ENCODE results near the gene SND1.

SND1 gene

DNA sequence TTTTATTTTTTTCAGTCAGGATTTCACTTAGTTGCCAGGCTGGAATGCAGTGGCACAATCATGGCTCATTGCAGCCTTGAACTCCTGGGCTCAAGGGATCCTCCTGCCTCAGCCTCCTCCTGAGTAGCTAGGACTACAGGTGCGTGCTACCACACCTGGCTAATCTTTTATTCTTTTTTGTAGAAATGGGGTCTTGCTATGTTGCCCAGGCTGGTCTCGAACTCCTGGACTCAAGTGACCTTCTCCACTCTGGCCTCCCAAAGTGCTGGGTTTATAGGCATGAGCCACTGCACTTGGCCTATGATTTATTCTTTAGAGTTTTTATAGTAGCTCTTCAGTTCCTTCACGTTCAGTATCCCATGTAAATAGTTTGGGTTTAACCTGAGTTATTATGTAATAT, 5.5 kb downstream of the SND1 start:
- ChIA-PET CTCF (no interaction called here), POLR2A (no interaction called here)
- no peak for TF ChIP-seq CTCF (IDR thresholded peaks at IDR 0.05; ENCODE audit: control extremely low read depth, extremely low read depth, low read depth, missing control alignments)
- DNase-seq (ENCODE audit: extremely low spot score) = no peak

DNA sequence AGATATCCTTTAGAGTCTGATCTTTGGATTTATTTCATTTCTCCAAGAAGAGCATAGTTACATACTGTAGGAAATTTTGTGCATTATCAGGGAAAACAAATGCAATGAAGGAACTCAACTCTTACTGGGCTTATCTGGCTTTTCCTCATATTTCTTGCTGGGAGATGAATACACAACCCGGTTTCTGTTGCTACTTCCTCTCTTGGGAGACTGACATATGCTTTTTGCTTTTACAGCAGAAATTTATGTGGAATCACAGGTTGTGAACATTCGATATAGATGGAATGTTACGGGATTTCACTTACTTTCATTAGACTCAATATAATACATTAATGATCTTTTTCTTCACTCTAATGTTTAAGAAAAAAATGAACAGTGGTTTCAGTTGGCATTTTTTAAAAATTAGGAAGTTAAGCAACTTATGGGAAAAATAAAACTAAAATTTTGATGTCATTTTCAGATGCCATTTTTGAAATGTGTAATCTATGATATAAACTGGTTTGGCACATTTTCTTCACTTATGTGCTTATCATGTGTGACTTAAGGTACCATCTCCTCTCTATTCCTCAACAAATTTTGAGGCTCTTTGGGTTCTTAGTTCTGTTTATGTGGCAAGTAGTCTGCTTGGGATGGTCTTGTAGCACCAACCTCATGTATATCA, 7.1 kb downstream of the SND1 start:
- no peak for DNase-seq (ENCODE audit: extremely low spot score)
- TF ChIP-seq CTCF (IDR thresholded peaks at IDR 0.05; ENCODE audit: control extremely low read depth, extremely low read depth, low read depth, missing control alignments) = no peak
- POLR2A ChIA-PET = no interaction called here
- CTCF ChIA-PET = no interaction called here

DNA sequence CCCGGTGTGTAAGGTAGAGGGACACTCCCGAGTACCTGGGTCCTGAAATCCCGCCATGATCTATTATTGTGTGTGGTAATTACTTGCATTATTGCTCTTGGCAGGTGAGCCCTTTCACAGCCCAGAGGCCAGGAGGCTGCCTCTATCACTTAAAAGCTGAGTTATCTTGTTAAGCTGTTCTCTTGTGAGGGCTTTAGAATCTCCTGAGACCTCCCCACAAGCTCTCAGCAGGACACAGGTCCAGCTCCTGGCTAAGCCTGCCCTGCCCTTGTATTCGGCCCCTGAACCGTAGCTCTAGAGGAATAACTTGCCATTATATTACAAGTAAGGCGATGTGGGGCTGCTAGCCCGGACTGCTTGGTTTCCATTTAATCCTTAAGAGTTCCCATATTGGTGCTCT, 13.9 kb downstream of the SND1 start:
- ChIA-PET POLR2A (interaction anchor here (0.7 to 1.4 kb wide), 3 partner anchors 12 to 80 kb away, joined by 3 to 6 read pairs (median 3); partner anchors contain the start of gene GCC1), CTCF (interaction anchor here (0.9 to 2.1 kb wide), 4 partner anchors 10 to 42 kb away, joined by 3 to 13 read pairs (median 4); no protein-coding TSS in a partner anchor)
- no peak for TF ChIP-seq CTCF (IDR thresholded peaks at IDR 0.05; ENCODE audit: control extremely low read depth, extremely low read depth, low read depth, missing control alignments)
- DNase-seq (ENCODE audit: extremely low spot score) = no peak

- no peak for DNase-seq (ENCODE audit: extremely low spot score)
- TF ChIP-seq CTCF (IDR thresholded peaks at IDR 0.05; ENCODE audit: control extremely low read depth, extremely low read depth, low read depth, missing control alignments) = no peak
- ChIA-PET POLR2A (interaction anchor here (0.7 to 1.4 kb wide), 2 partner anchors 12 to 79 kb away, joined by 3 to 6 read pairs; no protein-coding TSS in a partner anchor), CTCF (interaction anchor here (0.9 to 2.1 kb wide), 4 partner anchors 9 to 42 kb away, joined by 3 to 13 read pairs (median 4); no protein-coding TSS in a partner anchor)
These were observed 14.6 kb downstream of the SND1 start for GRCh38 chr7:127666602-127667001.

DNA sequence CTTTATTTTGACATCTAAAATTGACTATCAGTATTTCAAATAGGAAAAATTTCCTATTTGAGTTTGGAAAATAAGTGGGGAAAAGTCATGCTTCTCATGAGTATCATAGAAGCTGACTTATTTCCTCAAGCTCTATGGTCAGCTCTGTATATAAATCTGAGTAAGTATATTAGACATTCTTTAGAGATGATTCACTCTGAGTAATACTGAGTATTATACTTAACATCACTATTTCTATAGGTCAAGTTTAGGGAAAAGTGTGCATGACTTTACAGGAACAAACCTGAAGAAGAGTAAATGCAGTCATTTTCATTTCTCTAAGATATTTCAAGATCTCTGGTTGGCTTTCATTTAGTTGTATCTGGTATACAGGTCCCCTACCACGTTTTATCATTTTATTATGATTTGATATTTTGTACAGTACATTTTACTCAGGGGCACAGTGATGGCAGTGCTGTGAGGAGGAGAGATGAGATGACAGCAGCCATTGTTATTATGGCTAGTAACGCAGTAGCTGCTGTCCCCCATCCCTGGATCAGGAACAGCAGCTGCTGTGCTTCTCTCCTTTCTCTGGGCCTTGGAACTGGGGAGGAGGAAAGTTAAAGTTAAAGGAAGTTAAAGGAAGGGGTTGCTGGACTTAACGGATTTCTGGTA, 15.2 kb downstream of the SND1 start:
- ChIA-PET POLR2A (no interaction called here), CTCF (interaction anchor here (1.3 to 2.1 kb wide), 3 partner anchors 12 to 41 kb away, joined by 3 to 13 read pairs (median 6); no protein-coding TSS in a partner anchor)
- no peak for DNase-seq (ENCODE audit: extremely low spot score)
- TF ChIP-seq CTCF (IDR thresholded peaks at IDR 0.05; ENCODE audit: control extremely low read depth, extremely low read depth, low read depth, missing control alignments) = no peak

GRCh38 chr7:127667759-127668530, 16.0 kb downstream of the SND1 start:
- TF ChIP-seq CTCF (IDR thresholded peaks at IDR 0.05; ENCODE audit: control extremely low read depth, extremely low read depth, low read depth, missing control alignments) = no peak
- CTCF ChIA-PET = interaction anchor here (2.1 kb wide), 1 partner anchor 14 kb away, joined by 13 read pairs; no protein-coding TSS in a partner anchor
- DNase-seq (ENCODE audit: extremely low spot score) = no peak
- POLR2A ChIA-PET = no interaction called here
